GM23338 (cell line): ENCODE data around the gene DYNLT4.

Source experiments
- EZH2 ChIP-seq: fragments of 200-600 bp; sonication (generic); IDR thresholded peaks from one replicate; pipeline ENCODE4 v1.8.0; 2017; ENCODE audit warnings: antibody characterized with exemption, mild to moderate bottlenecking, low read depth; ENCODE audit not compliant: unreplicated experiment
- EZH2phosphoT487 ChIP-seq: fragments of 200-600 bp; sonication (generic); IDR thresholded peaks from one replicate; pipeline ENCODE4 v1.8.1; 2018; ENCODE audit warnings: antibody characterized with exemption; ENCODE audit not compliant: unreplicated experiment
- NANOG ChIP-seq: IDR thresholded peaks from 2 replicates; pipeline ENCODE4 v1.6.1; 2016; ENCODE audit warnings: antibody characterized with exemption, borderline replicate concordance
- ZNF114 ChIP-seq: fragments of 250-450 bp; sonication (Bioruptor Pico); IDR thresholded peaks from 2 replicates; pipeline ENCODE4 v1.5.0; 2020; ENCODE audit warnings: mild to moderate bottlenecking, moderate library complexity
- ZNF331 ChIP-seq: fragments of 250-450 bp; sonication (Bioruptor Pico); IDR thresholded peaks from 2 replicates; pipeline ENCODE4 v1.5.0; 2020; ENCODE audit warnings: low read depth, mild to moderate bottlenecking, moderate library complexity
- TF ChIP-seq, protein P1 (sequence below), 2 experiments: fragments of 200-600 bp in 1 of 2; sonication (generic) in 1 of 2; conservative IDR thresholded peaks; 2 replicates each; pipeline versions ENCODE4 v1.5.1 to v1.6.1; 2016 to 2017; ENCODE audit warnings: antibody characterized with exemption in 2 of 2, low read depth in 2 of 2, mild to moderate bottlenecking in 2 of 2, moderate library complexity in 1 of 2
- TF ChIP-seq, protein P2 (sequence below): IDR thresholded peaks from one replicate; pipeline ENCODE4 v1.6.1; 2018; ENCODE audit warnings: antibody characterized with exemption; ENCODE audit not compliant: unreplicated experiment

DNA sequence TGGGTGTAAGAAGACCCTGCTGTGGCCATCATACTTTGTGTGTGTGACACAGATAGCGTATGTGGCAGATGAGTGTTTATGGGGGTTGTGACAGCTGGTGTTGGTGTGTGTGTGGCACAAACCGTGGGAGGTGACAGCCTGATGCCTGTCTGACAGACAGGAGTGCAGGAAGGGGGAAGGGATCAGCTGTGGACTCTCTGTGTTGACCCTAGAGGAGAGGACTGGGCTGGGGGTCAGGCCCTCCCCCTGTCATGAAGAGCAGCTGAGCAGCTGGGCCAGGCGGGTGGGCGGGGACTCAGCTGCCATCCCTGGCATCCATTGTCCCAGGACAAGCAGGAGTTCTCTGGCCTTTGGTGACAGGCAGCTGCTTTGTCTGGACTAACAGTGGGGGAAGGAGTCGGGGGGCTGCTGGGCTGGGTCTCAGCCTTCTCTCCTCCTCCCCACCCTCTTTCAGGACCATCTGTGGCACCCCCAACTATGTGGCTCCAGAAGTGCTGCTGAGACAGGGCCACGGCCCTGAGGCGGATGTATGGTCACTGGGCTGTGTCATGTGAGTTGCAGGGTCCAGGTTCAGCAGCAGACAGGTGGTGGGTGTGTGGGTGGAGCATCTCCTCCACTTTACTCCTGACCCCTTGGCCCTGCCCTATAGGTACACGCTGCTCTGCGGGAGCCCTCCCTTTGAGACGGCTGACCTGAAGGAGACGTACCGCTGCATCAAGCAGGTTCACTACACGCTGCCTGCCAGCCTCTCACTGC, 4.7 kb downstream of the DYNLT4 start:
- TF ChIP-seq, protein P1, sequence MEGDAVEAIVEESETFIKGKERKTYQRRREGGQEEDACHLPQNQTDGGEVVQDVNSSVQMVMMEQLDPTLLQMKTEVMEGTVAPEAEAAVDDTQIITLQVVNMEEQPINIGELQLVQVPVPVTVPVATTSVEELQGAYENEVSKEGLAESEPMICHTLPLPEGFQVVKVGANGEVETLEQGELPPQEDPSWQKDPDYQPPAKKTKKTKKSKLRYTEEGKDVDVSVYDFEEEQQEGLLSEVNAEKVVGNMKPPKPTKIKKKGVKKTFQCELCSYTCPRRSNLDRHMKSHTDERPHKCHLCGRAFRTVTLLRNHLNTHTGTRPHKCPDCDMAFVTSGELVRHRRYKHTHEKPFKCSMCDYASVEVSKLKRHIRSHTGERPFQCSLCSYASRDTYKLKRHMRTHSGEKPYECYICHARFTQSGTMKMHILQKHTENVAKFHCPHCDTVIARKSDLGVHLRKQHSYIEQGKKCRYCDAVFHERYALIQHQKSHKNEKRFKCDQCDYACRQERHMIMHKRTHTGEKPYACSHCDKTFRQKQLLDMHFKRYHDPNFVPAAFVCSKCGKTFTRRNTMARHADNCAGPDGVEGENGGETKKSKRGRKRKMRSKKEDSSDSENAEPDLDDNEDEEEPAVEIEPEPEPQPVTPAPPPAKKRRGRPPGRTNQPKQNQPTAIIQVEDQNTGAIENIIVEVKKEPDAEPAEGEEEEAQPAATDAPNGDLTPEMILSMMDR (conservative IDR thresholded peaks at IDR 0.05; ENCODE audit: low read depth in 2 of 2), result no peak
- no peak for TF ChIP-seq EZH2
- TF ChIP-seq NANOG, result no peak
- no peak for TF ChIP-seq ZNF331 (CRISPR knock-in tag)
- no peak for TF ChIP-seq EZH2phosphoT487
- TF ChIP-seq ZNF114 (CRISPR knock-in tag), result no peak
- TF ChIP-seq, protein P2, sequence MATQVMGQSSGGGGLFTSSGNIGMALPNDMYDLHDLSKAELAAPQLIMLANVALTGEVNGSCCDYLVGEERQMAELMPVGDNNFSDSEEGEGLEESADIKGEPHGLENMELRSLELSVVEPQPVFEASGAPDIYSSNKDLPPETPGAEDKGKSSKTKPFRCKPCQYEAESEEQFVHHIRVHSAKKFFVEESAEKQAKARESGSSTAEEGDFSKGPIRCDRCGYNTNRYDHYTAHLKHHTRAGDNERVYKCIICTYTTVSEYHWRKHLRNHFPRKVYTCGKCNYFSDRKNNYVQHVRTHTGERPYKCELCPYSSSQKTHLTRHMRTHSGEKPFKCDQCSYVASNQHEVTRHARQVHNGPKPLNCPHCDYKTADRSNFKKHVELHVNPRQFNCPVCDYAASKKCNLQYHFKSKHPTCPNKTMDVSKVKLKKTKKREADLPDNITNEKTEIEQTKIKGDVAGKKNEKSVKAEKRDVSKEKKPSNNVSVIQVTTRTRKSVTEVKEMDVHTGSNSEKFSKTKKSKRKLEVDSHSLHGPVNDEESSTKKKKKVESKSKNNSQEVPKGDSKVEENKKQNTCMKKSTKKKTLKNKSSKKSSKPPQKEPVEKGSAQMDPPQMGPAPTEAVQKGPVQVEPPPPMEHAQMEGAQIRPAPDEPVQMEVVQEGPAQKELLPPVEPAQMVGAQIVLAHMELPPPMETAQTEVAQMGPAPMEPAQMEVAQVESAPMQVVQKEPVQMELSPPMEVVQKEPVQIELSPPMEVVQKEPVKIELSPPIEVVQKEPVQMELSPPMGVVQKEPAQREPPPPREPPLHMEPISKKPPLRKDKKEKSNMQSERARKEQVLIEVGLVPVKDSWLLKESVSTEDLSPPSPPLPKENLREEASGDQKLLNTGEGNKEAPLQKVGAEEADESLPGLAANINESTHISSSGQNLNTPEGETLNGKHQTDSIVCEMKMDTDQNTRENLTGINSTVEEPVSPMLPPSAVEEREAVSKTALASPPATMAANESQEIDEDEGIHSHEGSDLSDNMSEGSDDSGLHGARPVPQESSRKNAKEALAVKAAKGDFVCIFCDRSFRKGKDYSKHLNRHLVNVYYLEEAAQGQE, result no peak
